GM21447 (cell line): ENCODE results near the gene CMTM3.
A peak's percentile ranks its signal among the peaks of the same experiment; 100 is the strongest.
"Not testable (repeated sequence)": the region's sequence is repeated elsewhere in the genome, so short reads cannot be mapped to it uniquely, and the experiment has no call there.

ENCODE experiments used
- ATAC-seq: cut with Tn5 transposase; IDR thresholded peaks from one replicate; pipeline ENCODE4 v1.9.1; 2021; ENCODE audit not compliant: unreplicated experiment

Gene CMTM3

DNA sequence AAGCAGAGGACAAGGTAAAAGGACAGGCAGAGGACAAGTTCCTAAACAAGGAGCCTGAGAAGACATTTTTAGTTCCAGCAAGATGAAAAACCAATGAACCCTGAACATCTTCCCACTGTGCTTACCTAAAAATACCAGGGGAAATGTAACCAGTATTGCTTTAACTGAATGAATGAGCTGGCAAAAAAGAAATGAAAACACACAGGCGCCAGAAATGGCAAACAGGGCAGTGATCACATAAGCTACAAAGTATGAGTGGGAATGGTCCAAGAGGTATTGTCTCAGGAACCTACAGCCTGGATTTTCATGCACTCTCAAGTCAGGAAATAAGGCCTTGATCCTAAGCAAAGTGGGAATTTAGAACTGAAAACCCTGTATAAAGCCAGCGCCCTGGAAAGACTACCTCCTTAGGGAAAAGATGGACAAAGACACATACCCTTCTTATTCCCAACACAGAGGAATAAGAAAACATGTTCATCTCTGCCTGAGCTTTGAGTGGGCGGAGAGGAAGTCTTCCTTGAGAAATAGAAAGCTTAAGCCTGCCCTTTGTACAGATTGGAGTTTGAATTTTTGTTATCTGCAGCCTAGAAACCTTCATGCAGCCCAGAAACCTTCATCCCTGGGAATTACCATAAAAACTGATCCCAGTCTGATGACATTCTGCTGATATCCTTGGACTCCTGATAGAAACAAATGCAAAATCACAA is 23.1 kb upstream of the CMTM3 start:
- ATAC-seq: no peak

- ATAC-seq: no peak
Observed at GRCh38 chr16:66585481-66586239, 18.8 kb upstream of the CMTM3 start.

DNA sequence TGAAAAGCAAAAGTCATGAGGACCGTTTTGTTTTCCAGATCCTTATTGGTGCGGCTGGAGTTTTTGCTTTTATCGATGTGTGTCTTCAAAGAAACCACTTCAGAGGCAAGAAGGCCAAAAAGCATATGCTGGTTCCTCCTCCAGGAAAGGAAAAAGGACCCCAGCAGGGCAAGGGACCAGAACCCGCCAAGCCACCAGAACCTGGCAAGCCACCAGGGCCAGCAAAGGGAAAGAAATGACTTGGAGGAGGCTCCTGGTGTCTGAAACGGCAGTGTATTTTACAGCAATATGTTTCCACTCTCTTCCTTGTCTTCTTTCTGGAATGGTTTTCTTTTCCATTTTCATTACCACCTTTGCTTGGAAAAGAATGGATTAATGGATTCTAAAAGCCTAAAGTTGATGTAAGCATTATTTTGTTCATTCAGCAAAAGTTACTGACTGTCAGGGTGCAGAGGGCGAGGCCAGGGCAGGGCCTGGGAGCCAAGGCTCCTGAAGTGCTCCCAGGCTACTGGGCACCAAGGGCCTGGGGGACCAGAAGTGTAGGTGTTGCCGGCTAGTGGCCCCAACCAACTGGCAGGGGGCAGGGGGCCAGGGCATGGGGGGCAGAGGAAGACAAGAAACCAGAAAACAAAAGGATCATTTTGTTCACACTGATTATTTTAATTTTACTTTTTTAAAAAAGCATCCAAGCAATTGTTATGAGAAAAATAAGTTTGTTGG is 16.5 kb upstream of the CMTM3 start:
- ATAC-seq: no peak

- peak; percentile 73 for ATAC-seq
Observed at GRCh38 chr16:66588981-66589713, 15.4 kb upstream of the CMTM3 start.

GRCh38 chr16:66590322-66590721 is 14.2 kb upstream of the CMTM3 start:
- ATAC-seq: no peak

- no peak for ATAC-seq
Observed at GRCh38 chr16:66591018-66591417, 13.5 kb upstream of the CMTM3 start.

GRCh38 chr16:66592241-66592640 is 12.3 kb upstream of the CMTM3 start:
- no peak for ATAC-seq

DNA sequence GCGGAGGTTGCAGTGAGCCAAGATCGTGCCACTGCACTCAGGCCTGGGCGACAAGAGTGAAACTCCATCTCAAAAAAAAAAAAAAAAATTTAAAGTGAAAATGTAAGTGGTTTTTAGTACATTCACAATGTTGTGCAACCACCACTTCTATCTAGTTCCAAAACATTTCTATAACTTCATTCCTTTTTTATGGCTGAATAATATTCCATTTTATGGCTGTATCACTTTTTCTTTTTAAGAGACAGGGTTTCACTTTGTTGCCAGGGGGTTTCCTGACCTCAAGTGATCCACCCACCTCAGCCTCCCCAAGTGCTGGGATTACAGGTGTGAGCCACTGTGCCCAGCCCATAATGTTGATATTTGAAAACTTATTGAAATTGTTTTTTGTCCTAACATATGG is 11.7 kb upstream of the CMTM3 start:
- no peak for ATAC-seq

DNA sequence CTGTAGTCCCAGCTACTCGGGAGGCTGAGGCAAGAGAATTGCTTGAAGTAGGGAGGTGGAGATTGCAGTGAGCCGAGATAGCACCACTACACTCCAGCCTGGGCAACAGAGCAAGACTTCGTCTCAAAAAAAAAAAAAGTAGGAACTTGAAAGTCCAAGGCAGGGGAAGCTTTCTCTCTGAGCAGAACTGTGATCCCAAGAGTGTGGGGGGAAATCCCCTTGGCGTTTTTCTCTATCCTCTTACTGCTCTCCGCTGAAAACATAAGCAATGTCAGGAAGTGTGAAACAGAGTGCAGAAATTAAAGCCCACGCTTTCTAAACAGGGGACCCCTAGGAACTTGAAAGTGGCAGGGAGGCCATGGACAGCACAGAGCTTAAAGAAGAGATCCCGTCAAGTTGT is 9.8 kb upstream of the CMTM3 start:
- ATAC-seq: no peak

GRCh38 chr16:66596559-66596958 is 7.9 kb upstream of the CMTM3 start:
- not testable (repeated sequence) for ATAC-seq

GRCh38 chr16:66596986-66597848 is 7.3 kb upstream of the CMTM3 start:
- no peak for ATAC-seq

DNA sequence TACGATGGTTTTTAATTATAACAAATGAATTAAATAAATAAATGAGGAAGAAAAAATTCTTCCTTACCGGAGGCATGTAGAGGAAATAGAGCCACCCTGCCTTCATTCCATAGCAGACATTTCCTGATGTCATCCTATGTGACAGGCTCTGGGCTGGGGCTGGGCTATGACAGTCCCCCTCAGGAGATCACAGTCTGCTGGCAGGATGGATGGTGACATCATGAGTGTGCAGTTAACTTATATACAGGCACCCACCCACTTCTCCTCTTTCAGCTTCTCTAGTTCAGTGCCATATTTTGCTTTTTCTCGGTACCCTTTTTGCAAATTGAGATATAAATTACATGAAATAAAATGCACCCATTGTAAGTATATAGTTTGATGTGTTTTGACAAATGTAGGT is 6.4 kb upstream of the CMTM3 start:
- no peak for ATAC-seq

DNA sequence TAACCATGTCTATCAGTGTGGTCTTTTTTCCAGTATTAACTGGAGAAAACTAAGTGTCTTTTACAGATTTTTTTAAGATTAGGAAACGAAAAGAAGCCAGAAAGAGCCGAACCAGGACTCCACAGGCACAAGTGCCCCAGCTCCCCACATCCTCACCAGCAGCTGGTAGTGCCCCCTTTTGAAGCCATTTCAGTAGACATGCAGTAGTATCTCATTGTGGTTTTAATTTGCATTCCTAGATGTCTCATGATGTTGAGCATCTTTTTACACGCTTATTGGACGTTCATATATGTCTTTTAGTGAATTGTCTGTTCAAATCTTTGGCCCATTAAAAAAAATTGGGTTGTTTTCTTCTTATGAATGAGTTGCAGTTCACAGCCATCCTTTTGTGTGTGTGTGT is 4.8 kb upstream of the CMTM3 start:
- no peak for ATAC-seq

- ATAC-seq: no peak
Observed at GRCh38 chr16:66600477-66600876, 4.0 kb upstream of the CMTM3 start.

- ATAC-seq: no peak
Observed at GRCh38 chr16:66601471-66601870, 3.0 kb upstream of the CMTM3 start.

DNA sequence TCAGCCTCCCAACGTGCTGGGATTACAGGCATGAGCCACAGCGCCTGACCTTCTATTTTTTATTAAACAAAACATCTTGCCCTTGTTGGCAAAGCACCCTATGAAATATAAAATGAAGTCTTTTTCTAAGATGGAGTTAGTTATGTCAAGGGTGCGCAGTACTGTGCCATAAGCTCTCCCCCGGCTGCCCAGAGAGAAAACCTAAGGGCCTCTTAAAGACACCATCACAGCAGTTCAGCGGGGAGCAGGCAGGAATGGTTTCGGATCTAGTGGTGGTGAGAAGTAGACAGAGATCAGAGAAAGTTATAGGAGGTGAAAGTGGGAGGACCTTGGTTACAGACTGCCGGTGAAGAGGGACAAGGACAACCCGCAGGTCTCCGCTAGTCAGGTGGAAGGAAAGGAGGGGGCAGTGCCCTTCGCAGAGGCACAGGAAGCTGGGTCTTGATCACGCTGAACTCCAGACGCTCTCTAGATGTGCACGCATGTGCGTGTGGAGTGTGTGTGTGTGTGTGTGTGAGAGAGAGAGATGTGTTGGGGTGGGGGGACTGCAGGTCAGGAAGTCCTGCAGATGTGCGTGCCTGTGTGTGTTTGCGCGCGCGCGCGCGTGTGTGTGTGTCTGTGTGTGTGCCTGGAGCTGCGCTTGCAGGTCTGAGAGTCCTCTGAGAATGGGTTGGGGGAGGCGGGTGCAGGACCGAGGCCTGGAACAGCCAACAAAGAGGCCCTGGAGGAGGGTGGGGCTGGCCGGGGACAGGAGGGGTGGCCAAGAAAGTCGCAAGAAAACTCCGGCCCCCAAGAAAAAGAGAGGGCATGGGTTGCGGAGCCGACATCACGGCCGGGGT is 748 bp upstream of the CMTM3 start:
- no peak for ATAC-seq

GRCh38 chr16:66605177-66605978 is 874 bp downstream of the CMTM3 start:
- no peak for ATAC-seq

DNA sequence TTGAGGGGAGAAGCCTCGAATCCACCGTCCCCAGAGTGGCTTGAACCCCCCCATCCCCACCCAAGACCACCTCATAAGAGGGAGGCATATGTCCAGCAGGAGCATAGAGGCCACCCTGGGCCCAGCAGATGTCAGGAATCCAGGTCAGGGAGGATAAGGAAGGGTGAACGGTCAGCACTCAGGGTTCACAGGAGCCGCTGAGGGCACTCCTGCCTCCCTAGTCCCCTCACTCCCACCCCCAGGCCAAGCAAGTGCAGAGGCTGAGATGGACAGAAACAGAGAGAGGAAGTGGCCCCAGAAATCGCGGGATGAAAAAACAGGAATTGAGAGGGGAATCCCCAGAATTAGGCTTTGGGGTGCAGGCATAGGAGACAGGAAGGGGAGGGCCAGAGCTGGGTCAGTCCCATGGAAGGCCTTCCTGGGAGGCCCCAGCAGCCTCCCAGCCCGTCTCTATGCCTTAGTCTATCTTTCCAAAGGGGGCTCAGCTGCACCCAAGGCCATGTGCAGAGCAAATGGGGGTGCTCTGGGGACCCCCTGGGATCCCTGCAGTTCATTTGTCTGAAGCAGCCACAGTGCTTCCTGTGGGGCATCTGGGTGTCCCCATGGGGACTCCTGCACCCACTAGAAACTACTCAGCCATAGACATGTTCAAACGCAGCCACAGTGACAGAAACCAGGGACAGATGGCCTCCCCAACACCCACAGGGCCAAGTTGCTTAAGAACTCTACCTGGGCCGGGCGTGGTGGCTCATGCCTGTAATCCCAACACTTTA is 1.7 kb downstream of the CMTM3 start:
- ATAC-seq: peak; percentile 66
